ENCODE data around the gene DLGAP1. TPM values are rescaled to one million over a fixed set of nuclear protein-coding genes. Genes with fewer than 3 reads are reported as not detected.

Gene DLGAP1
- total and polyA plus RNA-seq, 10 of the 15 experiments (the other 5 are each of a cell fraction or from before 2014, with no cell fraction given), result 0.23 to 27.6 (median 1.9) TPM

DNA sequence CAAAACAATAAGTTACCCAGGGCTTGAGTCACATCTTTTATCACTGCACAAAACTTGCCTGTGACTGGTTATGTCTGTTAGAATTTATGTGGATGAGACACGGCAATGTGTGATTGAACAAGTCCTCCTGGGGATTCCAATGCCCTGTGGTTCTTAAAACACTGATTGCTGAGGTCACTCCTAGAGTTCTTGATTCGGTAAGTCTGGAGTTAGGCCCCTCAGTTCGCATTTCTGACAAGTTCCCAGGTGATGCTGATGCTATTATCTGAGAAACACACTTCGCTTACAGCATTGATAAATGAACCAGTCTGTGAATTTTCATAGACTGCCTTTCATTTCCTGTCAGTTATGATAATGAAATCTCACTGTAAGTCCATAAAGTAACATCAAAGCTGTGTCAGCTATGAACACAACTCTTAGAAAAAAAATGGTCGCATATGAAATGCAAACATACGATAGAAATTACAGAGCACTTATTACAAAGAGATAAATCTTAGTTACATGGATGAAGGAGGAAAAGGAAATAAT is 214.0 kb downstream of the DLGAP1 start (continued):
- TF ChIP-seq, protein P1, sequence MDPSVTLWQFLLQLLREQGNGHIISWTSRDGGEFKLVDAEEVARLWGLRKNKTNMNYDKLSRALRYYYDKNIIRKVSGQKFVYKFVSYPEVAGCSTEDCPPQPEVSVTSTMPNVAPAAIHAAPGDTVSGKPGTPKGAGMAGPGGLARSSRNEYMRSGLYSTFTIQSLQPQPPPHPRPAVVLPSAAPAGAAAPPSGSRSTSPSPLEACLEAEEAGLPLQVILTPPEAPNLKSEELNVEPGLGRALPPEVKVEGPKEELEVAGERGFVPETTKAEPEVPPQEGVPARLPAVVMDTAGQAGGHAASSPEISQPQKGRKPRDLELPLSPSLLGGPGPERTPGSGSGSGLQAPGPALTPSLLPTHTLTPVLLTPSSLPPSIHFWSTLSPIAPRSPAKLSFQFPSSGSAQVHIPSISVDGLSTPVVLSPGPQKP (IDR thresholded peaks at IDR 0.05; ENCODE audit: low read depth, low read length), result no peak
- no peak for TF ChIP-seq BRCA1 (IDR thresholded peaks at IDR 0.05; ENCODE audit: low read depth, low read length)
- TF ChIP-seq NFYA (IDR thresholded peaks at IDR 0.05; ENCODE audit: borderline replicate concordance, low read depth, low read length), result no peak
- TF ChIP-seq, protein P2, sequence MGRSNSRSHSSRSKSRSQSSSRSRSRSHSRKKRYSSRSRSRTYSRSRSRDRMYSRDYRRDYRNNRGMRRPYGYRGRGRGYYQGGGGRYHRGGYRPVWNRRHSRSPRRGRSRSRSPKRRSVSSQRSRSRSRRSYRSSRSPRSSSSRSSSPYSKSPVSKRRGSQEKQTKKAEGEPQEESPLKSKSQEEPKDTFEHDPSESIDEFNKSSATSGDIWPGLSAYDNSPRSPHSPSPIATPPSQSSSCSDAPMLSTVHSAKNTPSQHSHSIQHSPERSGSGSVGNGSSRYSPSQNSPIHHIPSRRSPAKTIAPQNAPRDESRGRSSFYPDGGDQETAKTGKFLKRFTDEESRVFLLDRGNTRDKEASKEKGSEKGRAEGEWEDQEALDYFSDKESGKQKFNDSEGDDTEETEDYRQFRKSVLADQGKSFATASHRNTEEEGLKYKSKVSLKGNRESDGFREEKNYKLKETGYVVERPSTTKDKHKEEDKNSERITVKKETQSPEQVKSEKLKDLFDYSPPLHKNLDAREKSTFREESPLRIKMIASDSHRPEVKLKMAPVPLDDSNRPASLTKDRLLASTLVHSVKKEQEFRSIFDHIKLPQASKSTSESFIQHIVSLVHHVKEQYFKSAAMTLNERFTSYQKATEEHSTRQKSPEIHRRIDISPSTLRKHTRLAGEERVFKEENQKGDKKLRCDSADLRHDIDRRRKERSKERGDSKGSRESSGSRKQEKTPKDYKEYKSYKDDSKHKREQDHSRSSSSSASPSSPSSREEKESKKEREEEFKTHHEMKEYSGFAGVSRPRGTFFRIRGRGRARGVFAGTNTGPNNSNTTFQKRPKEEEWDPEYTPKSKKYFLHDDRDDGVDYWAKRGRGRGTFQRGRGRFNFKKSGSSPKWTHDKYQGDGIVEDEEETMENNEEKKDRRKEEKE (IDR thresholded peaks at IDR 0.05), result 0 out of 2 replicates have a peak, but pooled peaks have one; percentile 2
- TF ChIP-seq RELA (IDR thresholded peaks at IDR 0.05; ENCODE audit: borderline replicate concordance, partially characterized antibody), result no peak
- TF ChIP-seq RB1 (IDR thresholded peaks at IDR 0.05; ENCODE audit: borderline replicate concordance), result no peak
- TF ChIP-seq GATAD2B (conservative IDR thresholded peaks at IDR 0.05; ENCODE audit: low read depth), result no peak
- no peak for TF ChIP-seq FOS (IDR thresholded peaks at IDR 0.05; ENCODE audit: borderline replicate concordance, extremely low read depth, insufficient read length)
- no peak for TF ChIP-seq HCFC1 (IDR thresholded peaks at IDR 0.05; ENCODE audit: low read length)
- no peak for TF ChIP-seq CHD1 (IDR thresholded peaks at IDR 0.05; ENCODE audit: low read depth, low read length)
